Measurements from ENCODE around the gene ERC2.

Gene ERC2

DNA sequence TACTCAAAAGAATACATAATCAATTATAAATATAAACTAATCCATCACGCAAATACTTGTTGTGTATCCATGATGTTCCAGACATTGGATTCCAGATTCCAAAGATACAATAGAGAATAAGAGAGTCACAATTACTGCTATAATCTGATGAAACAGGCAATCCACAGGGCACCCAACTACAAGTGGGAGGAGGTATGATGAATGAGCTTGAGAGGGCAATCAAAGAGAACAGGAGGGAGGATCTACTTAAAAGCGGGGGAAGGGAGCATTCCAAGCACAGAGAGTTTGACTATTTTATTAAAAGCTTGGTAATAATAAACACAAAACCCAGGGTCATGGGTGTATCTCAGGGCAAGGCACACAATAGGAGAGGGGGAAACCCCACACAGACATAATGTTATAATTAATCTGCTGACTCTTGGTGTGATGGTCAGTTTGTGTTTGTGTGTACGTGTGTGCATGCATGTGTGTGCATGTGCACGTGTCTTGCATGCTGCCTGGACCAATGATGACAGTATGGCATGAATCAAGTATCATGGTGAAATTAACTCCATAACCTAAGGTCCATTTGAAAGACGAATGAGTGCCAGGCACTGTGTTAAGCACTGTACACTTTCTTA lies 655.8 kb downstream of the ERC2 start:
- no peak for DNase-seq

DNA sequence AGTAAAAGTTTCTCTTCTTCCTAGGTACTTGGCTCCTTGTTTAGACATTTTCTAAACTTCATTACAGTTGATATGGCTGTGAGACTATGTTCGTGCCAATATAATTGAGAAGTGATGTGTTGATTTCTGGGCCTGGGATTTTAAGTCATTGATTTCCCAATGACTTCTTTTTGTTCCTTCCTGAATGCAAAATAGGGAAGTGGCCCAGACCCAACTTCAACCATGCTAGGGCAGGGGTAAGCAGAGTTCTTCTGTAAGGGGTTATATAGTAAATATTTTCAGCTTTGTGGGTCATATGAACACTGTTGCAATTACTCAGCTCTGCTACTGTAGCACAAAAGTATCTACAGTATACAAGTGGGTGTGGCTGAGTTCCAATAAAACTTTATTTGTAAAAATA lies 661.1 kb downstream of the ERC2 start:
- no peak for DNase-seq

DNA sequence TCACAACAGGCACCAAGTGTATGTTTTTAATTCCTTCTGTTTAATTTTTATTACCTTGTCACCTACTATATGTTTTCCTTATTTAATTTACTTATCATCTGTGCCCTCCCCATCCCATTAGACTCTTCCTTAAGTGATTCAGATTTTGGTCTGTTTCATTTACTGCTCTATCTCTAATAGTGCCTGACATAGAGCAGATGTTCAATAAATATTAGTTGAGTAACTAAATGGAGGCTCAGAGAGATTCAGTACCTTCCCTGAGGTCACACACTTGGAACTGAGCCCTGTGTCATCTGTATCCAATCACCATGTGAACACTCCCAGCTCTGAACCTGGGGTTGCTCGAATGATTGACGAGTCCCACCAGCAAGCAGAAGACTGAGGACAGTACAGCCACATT lies 663.1 kb downstream of the ERC2 start:
- DNase-seq = no peak

GRCh38 chr3:55804170-55805095 lies 663.8 kb downstream of the ERC2 start:
- DNase-seq = no peak

- DNase-seq = no peak
Observed at GRCh38 chr3:55802816-55803215, 665.5 kb downstream of the ERC2 start.

DNA sequence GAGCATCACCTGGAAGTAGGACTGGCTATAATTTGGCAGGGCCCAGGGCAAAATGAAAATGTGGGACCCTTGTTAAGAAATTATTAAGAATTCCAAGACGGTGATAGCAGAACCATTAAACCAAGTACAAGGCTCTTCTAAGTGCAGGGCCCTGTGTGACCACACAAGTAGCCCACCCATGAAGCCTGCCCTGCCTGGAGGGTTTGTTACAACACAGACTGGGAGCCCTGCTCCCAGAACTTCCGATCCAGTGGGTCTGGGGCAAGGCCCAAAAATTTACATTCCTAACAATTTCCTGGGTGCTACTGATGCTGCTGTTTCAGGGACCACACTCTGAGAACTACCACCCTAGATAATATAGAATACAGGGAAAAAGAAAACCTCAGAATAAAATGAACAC lies 666.6 kb downstream of the ERC2 start:
- no peak for DNase-seq

- DNase-seq = no peak
Observed at GRCh38 chr3:55801068-55801467, 667.2 kb downstream of the ERC2 start.

- no peak for DNase-seq
Observed at GRCh38 chr3:55797775-55798174, 670.5 kb downstream of the ERC2 start.

- no peak for DNase-seq
Observed at GRCh38 chr3:55797084-55797483, 671.2 kb downstream of the ERC2 start.

- DNase-seq = no peak
Observed at GRCh38 chr3:55796533-55796932, 671.7 kb downstream of the ERC2 start.

DNA sequence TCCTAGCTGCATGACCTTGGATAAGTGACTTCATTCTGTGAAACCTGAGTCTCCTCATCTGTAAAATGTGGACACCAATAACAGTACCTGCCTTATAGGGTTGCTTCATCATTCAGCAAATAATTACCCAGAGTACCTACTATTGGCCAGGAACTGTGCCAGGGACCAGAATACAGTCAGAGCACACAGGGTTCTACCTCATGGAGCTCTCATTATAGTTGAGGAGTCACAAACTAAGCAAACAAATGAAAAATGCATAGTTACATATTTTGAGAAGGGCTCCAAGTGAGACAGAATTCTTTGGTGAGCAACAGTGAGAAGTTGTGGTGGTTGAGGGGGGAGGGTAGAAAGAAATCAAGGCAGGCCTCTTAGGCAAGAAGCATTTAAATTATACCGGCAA lies 672.5 kb downstream of the ERC2 start:
- DNase-seq = no peak

DNA sequence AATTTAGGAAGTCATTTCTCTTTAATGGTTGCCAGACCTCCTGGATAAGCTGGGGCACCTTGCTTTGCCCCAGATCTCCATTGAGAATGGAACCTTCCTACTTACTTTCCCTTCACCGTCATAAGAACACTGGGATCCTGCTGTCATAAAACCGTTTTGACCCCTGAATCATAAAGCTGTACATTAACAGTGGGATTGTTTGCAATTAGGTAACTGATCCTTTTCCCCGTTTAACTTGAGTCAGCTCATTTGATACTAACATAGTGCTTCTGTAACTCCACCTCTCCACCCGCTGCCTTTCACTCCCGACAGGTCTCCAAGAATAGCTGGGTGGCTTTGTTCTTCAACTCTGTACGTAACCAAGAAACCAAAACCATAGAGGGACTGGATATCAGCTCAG lies 673.0 kb downstream of the ERC2 start:
- no peak for DNase-seq

- DNase-seq = no peak
Observed at GRCh38 chr3:55792742-55793141, 675.5 kb downstream of the ERC2 start.

GRCh38 chr3:55792009-55792408 lies 676.3 kb downstream of the ERC2 start:
- no peak for DNase-seq

DNA sequence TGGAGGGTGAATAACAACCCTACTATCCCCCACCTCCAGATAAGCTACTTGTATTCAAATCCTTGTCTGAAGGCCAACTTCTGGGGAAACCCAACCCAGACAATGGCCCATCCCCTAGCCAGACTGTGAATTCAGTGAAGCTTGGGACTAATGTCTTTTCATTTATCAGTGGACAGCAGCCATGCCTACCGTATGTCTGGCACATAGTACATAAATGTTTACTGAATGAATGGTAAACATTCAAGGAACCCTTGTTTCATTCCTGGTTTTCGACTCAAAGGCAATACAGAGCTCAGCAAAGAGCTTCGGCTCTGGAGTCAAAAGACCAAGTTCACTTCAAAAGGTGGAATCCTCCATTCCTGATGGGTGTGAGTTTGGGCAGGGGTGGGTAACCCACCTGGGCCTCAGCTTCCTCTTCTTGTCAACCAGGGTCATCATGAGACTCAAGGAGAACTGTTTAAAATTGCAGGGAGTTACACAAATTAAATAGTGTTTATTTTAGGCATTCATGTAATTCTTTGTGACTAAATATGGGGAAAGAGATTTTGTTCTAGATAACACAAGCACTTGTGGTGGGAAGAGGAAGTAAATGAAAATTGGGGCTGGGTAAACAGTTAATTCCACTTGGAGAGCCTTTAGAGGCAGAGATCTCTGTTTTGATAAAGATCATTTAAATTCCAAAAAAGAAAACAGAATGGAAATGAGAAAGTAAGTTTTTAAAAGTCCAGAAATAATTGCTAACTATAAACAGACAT lies 677.5 kb downstream of the ERC2 start:
- no peak for DNase-seq

DNA sequence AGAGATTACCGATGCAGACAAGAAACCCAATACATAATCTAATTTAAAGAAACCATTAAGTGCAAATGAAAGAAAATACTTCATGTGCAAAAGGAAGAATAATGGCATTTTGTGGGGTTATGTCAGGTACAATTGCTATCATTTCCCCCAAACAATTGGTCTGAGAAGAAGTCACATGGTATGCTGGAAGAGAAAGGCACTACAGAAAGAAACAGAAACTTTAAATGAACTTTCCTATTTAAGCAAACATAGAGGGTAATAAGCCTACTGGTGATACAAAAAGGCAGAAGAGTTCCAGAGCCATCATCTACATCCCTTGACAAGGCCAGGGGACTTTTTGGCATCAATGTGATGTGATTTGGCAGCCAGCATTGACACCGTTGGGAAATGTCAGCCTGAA lies 678.8 kb downstream of the ERC2 start:
- DNase-seq = no peak

DNA sequence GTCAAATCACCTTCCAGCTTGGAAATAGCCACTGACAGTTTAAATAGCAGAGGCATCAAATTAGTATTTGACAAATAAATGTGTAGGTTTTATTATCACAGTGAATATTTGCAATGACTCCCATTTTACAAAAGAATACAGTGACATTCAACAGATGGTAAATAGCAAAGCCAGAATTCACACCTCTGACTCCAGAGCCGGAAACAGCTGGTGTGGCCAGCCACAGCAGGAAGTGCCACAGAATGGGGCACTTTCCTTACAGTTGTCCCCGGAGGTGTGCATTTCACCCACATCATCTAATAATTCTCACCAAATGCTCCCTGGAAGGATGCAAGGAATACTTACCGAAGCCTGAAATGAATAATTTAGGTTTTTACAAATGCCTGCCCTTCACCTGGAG lies 685.5 kb downstream of the ERC2 start:
- no peak for DNase-seq

DNA sequence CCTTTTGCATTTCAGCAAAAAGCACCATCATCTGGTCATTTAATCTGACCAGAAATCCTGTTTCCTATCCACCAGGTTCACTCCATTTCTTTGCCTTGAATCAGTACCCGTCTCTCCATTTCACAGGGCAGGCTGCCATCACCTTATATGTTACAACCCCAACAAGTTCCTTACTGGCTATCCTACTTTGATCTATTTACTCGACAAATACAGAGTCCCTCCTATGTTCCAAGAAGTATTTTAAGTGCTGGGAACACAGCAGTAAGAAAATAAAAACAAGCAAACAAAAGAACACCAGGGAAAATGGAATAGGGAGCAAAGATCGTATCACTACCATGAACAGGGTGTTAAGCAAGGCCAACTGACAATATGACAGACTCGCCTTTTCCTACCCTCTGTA lies 685.9 kb downstream of the ERC2 start:
- no peak for DNase-seq

DNA sequence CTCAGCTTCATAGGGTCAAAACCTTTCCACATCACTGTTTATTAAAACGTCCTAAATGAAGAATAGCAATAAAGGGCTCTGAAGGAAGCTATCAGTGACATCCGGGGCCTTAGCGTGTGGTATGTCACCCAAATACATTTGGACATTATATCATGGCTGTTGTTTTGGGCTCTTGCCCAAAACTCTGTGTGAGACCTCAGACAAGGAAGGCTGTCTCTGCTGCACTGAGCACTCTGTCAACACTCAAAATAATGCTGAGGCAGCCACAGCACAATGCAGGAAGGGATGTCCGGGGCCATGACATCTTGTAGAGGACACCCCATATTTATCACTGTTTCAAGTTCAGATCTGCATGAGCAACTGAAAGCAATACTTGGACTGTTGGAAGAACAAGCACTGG lies 687.4 kb downstream of the ERC2 start:
- DNase-seq = no peak

GRCh38 chr3:55779543-55779942 lies 688.7 kb downstream of the ERC2 start:
- no peak for DNase-seq

DNA sequence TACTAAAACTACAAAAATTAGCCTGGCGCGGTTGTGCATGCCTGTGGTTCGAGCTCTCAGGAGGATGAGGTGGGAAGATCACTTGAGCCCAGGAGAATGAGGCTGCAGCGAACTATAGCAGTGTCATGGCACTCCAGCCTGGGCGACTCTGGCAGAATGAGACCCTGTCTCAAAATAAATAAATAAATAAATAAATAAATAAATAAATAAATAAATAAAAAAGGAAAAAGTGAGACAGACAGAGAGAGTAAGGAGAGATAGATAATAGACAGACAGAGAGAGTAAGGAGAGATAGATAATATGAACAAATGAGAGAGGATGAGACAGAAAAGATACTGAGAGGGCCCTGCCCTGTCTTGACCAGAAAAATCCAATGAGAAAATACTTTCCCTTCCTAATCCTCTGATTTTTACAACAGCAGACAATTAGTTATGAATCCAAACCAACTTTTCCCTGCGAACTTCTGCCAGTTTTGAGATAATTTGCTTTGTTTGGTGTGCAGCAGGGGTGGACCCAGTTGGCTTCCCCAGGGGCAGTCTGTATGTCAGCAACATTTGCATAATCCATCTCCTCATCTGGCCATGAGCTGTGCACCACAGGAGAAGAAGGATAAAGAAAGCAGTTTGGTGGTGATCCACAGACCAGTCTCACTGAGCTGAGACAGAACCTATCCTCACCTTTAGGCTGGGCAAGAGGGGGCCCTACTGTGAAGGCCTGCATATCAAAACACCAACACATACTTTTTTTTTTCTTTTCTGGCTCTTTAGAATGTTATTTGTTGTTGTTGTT lies 692.7 kb downstream of the ERC2 start:
- DNase-seq = no peak

- DNase-seq = no peak
Observed at GRCh38 chr3:55774856-55775255, 693.4 kb downstream of the ERC2 start.

DNA sequence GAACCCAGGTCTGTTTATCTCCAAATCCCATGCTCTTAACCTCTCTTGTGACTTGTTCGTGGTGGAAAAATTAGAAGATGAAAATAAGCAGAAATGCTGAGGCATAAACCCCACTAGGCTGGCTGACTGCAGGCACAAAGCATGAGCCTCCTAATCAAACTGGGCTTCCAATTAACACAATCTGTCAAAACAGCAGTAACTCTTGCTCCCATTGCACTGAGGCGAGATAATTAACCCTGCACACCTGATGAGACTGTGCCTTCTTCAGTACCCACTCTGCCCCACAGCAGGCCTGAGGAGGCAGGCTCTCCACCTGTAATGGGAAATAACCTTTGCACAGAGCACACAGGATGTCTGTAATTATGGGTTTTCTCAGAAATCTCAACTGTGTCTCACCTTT lies 696.8 kb downstream of the ERC2 start:
- no peak for DNase-seq

Data from activated naive CD4-positive, alpha-beta T cell treated with anti-CD3 and anti-CD28 coated beads, Interleukin-2, amount 50 U/mL, for 16 hours (primary cell).